HUES6 (cell line): ENCODE data around the gene SSR4.

ENCODE experiments used
- H3K27ac ChIP-seq: 2 replicates; pipeline ENCODE4 v1.7.0; 2013; ENCODE audit warnings: low read depth, mild to moderate bottlenecking, low read length, inconsistent platforms
- H3K27me3 ChIP-seq: 2 replicates; pipeline ENCODE4 v1.6.1; 2013; ENCODE audit warnings: low read length; ENCODE audit not compliant: control insufficient read depth, insufficient read depth
- H3K36me3 ChIP-seq: 2 replicates; pipeline ENCODE4 v1.6.1; 2013; ENCODE audit warnings: low read length; ENCODE audit not compliant: control insufficient read depth, insufficient read depth
- H3K4me1 ChIP-seq: 2 replicates; pipeline ENCODE4 v1.6.1; 2013; ENCODE audit warnings: low read length; ENCODE audit not compliant: control insufficient read depth, insufficient read depth
- H3K4me3 ChIP-seq: 2 replicates; pipeline ENCODE4 v1.5.1; 2013; ENCODE audit warnings: low read depth, low read length
- H3K9ac ChIP-seq: one replicate; pipeline ENCODE4 v1.6.1; 2013; ENCODE audit warnings: mild to moderate bottlenecking, low read length
- H3K9me3 ChIP-seq: 2 replicates; pipeline ENCODE4 v1.6.1; 2013; ENCODE audit warnings: low read depth, low read length; ENCODE audit not compliant: control insufficient read depth, insufficient read depth

Gene SSR4

DNA sequence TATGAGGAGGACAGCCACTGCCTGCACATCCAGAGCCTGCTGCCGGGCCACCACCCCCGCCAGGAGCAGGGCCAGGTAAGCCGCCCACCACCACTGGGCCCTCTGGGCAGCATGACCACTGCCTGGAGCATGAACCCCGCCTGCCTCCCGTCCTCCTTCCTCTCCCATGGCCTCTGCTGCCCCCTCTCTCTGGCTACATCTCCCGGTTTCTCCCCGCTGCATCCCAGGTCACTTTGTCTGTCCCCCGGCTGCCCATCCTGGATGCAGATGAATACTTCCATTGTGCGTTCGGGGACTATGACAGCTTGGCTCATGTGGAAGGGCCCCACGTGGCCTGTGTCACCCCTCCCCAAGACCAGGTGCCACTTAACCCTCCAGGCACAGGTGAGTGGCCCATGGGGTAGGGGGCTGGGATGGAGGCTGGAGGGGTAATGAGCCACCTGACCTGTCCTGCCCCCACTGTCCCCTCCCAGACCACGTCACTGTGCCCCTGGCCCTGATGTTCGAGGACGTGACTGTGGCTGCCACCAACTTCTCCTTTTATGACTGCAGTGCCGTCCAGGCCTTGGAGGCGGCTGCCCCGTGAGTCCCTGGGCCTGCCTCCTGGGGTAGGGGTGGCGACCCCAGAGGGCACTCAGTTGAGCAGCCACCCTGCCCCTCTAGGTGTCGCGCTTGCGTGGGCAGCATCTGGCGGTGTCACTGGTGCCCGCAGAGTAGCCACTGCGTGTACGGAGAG, 24.4 kb upstream of the SSR4 start:
- Histone ChIP-seq H3K36me3 (no peaks in the 10 kb centered on the region), H3K27ac (no peak overlapping the region), H3K9ac (no peak overlapping the region), H3K27me3 (no peaks in the 10 kb centered on the region), H3K4me3 (no peak overlapping the region), H3K4me1 (peaks cover 20% of the 10 kb centered on the region), H3K9me3 (peaks cover 39% of the 10 kb centered on the region; the same call in 1 of the 2 replicates)

DNA sequence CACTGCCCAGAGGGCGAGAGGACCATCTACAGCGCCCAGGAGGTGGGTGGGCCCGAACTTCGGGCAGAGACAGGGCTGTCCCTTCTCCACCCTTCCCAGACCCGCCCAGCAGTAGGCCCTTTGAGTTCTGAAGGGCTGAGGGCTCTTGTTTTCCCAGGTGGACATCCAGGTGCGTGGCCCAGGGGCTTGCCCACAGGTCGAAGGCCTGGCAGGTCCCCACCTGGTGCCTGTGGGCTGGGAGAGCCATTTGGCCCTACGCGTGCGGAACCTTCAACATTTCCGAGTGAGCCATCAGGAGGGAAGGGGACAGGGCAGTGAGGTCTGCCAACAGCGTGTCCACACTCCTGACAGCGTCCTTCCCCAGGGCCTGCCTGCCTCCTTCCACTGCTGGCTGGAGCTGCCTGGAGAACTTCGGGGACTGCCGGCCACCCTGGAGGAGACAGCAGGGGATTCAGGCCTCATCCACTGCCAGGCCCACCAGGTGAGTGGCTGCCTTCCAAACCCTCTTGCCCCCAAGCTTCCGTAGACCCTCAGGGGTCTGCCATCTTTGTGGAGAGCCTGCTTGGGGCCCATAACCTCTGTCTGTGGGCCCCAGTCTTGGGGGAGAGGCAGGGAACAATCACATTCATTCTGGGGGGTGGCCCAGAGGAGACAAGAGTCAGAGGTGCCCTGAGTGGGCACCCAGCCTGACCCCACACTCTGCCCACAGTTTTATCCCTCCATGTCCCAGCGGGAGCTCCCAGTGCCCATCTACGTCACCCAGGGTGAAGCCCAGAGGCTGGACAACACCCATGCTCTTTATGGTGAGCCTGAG, 23.7 kb upstream of the SSR4 start:
- Histone ChIP-seq H3K36me3 (no peaks in the 10 kb centered on the region), H3K9me3 (peaks cover 41% of the 10 kb centered on the region; the same call in 1 of the 2 replicates), H3K27ac (no peak overlapping the region), H3K9ac (no peak overlapping the region), H3K27me3 (no peaks in the 10 kb centered on the region), H3K4me3 (no peak overlapping the region), H3K4me1 (peaks cover 14% of the 10 kb centered on the region)

DNA sequence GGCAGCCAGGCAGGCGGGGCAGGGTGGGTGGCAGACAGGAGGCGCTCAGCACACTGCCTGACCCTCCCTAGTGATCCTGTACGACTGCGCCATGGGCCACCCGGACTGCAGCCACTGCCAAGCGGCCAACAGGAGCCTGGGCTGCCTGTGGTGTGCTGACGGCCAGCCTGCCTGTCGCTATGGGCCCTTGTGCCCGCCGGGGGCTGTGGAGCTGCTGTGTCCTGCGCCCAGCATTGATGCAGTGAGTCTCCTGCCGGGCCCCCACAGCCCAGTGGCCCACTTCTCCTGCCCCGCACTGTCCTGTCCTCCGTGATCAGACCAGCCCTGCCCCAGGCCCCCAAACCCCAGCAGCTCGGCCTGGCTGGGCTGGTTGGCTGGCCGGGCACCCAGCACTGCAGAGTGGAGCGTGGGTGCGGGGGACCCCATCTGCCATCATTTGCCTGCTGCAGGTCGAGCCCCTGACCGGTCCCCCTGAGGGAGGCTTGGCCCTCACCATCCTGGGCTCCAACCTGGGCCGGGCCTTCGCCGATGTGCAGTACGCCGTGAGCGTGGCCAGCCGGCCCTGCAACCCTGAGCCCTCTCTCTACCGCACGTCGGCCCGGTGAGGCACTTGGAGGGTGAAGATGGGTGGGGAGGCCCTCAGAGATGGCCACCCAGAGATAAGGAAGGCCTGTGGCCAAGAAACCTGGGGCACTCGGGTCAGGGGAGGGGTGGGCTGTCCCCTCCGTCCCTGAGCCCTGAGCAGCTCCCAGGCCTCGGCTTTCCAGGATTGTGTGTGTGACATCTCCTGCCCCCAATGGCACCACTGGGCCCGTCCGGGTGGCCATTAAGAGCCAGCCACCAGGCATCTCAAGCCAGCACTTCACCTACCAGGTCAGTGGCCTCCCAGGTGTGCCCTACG, 22.8 kb upstream of the SSR4 start:
- H3K4me1 ChIP-seq: peaks cover 5% of the 10 kb centered on the region; the same call in 1 of the 2 replicates
- no peak overlapping the region for H3K9ac ChIP-seq
- no peaks in the 10 kb centered on the region for H3K36me3 ChIP-seq
- H3K27me3 ChIP-seq: no peaks in the 10 kb centered on the region
- H3K9me3 ChIP-seq: peaks cover 42% of the 10 kb centered on the region; the same call in 1 of the 2 replicates
- H3K27ac ChIP-seq: no peak overlapping the region
- H3K4me3 ChIP-seq: no peak overlapping the region

DNA sequence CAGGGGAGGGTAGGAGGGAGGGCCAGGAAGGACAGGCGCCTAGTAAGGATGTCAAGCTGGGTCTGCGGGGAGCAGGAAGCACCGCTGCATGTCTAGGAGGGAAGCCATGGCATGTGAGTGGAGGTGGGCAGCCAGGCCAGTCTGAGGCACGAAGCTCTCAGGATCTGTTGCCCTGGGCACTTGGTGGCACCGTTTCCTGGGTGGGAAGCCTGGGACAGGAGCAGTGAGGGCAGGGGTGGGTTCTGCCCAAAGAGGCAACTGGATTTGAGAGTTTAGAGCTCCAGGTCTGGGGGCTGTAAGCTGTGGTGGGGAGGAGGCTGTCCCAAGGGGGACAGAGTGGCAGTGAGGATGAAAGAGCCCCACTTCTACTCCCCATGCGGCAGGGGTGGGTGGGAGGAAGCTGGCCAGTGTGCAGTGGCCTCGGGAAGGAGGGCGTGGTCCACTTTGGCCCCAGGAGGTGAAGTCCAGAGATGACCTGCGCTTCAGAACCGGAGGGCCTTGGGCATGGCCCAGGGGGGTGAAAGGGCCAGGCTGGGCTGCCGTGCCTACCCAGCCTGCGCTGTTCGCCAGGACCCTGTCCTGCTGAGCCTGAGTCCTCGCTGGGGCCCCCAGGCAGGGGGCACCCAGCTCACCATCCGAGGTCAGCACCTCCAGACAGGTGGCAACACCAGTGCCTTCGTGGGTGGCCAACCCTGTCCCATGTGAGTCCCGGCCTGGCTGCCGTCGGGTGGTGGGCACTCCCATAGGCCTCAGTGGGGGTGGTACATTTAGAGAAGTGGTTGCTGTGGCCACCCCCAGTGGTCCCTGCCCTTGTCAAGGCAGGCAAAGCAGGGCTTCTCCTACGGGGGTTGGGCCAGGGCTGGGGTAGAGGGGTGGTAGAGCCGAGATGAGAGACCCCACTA, 21.9 kb upstream of the SSR4 start:
- H3K9ac ChIP-seq: no peak overlapping the region
- no peaks in the 10 kb centered on the region for H3K27me3 ChIP-seq
- peaks cover 3% of the 10 kb centered on the region; the same call in 1 of the 2 replicates for H3K4me1 ChIP-seq

DNA sequence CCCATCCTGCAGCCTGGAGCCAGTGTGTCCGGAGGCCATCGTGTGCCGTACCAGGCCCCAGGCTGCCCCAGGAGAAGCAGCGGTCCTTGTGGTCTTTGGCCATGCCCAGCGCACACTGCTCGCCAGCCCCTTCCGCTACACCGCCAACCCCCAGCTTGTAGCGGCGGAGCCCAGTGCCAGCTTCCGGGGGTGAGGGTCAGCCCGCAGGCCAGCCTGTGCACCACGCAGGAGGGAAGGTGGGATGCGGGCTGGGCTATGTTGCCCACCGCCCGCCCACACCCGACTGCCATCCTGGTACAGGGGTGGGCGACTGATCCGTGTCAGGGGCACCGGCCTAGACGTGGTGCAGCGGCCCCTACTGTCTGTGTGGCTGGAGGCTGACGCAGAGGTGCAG, 21.3 kb upstream of the SSR4 start:
- no peaks in the 10 kb centered on the region for H3K36me3 ChIP-seq
- no peak overlapping the region for H3K9ac ChIP-seq
- H3K4me1 ChIP-seq: peaks cover 3% of the 10 kb centered on the region; the same call in 1 of the 2 replicates
- no peak overlapping the region for H3K4me3 ChIP-seq
- no peaks in the 10 kb centered on the region for H3K27me3 ChIP-seq
- H3K27ac ChIP-seq: no peak overlapping the region
- peaks cover 44% of the 10 kb centered on the region; the same call in 1 of the 2 replicates for H3K9me3 ChIP-seq

More for the DNA sequence above, 21.9 kb upstream of the SSR4 start:
- H3K9me3 ChIP-seq: peaks cover 44% of the 10 kb centered on the region; the same call in 1 of the 2 replicates
- no peaks in the 10 kb centered on the region for H3K36me3 ChIP-seq
- no peak overlapping the region for H3K27ac ChIP-seq
- no peak overlapping the region for H3K4me3 ChIP-seq

DNA sequence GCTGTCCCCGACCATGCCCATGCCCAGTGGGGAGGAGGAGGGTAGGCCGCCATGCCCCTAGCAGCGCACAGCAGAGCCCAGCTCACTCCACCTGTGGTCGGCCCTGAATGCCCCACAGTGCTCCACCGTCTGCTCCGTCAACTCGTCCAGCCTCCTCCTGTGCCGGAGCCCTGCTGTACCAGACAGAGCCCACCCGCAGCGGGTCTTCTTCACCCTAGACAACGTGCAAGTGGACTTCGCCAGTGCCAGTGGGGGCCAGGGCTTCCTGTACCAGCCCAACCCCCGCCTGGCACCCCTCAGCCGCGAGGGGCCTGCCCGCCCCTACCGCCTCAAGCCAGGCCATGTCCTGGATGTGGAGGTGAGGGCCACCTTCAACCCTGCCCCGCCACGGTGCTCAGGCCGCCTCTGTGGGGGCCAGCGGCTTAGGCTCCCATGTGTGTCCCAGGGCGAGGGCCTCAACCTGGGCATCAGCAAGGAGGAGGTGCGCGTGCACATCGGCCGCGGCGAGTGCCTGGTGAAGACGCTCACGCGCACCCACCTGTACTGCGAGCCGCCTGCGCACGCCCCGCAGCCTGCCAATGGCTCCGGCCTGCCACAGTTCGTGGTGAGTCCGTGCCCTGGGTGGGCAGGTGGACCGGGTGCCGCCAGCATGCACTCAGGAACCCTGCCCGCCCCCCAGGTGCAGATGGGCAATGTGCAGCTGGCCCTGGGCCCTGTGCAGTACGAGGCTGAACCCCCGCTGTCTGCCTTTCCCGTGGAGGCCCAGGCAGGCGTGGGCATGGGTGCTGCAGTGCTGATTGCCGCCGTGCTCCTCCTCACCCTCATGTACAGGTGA, 20.5 kb upstream of the SSR4 start:
- peaks cover 42% of the 10 kb centered on the region; the same call in 1 of the 2 replicates for H3K9me3 ChIP-seq
- H3K27ac ChIP-seq: no peak overlapping the region
- H3K4me3 ChIP-seq: no peak overlapping the region
- peaks cover 3% of the 10 kb centered on the region; the same call in 1 of the 2 replicates for H3K4me1 ChIP-seq
- H3K36me3 ChIP-seq: no peaks in the 10 kb centered on the region
- H3K27me3 ChIP-seq: no peaks in the 10 kb centered on the region
- no peak overlapping the region for H3K9ac ChIP-seq

DNA sequence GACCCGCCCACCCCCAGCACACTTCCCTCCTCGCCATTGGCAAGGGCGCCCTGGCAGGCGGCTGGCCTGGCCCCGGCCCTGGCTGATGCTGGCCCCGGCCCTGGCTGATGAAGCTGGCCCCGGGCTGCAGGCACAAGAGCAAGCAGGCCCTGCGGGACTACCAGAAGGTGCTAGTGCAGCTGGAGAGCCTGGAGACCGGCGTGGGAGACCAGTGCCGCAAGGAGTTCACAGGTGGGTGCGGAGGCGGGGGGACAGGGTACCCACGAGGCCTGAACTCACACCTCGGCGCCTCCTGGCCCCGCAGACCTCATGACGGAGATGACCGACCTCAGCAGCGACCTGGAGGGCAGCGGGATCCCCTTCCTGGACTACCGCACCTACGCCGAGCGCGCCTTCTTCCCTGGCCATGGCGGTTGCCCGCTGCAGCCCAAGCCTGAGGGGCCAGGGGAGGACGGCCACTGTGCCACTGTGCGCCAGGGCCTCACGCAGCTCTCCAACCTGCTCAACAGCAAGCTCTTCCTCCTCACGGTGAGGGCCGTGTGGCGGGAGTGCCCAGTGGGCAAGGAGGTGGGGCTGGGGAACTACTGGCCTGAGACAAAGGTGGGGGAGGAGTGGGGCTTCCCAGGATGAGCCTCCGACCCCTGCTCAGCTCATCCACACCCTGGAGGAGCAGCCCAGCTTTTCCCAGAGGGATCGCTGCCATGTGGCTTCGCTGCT, 19.7 kb upstream of the SSR4 start:
- H3K4me3 ChIP-seq: no peak overlapping the region
- peaks cover 3% of the 10 kb centered on the region; the same call in 1 of the 2 replicates for H3K4me1 ChIP-seq
- no peaks in the 10 kb centered on the region for H3K36me3 ChIP-seq
- no peaks in the 10 kb centered on the region for H3K27me3 ChIP-seq
- H3K27ac ChIP-seq: no peak overlapping the region
- H3K9ac ChIP-seq: no peak overlapping the region
- peaks cover 36% of the 10 kb centered on the region; the same call in 1 of the 2 replicates for H3K9me3 ChIP-seq

DNA sequence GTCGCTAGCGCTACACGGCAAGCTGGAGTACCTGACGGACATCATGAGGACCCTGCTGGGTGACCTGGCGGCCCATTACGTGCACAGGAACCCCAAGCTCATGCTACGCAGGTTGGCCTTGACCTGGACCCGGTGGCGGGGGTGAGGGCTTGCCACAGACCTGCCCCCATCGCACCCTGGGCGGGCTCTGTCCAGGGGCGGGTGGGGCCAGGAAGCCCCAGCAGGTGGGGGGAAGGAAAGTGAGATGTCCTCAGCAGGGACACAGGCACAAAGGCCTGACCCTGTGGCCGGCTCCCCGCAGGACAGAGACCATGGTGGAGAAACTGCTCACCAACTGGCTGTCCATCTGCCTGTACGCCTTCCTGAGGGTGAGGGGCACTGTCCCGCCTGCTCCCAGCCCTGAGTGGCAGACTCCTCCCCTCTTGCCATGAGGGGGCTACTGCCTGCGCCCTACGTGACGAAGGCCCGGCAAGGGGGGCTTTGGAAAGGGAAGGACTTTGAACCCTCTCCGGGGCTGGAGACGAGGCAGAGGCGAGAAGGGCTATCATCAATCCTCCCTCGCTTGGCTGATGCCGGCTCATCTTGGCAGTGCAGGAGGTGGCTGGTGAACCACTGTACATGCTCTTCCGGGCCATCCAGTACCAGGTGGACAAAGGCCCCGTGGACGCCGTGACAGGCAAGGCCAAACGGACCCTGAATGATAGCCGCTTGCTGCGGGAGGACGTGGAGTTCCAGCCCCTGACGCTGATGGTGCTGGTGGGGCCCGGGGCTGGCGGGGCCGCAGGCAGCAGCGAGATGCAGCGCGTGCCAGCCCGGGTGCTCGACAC, 19.0 kb upstream of the SSR4 start:
- Histone ChIP-seq H3K27ac (no peak overlapping the region), H3K36me3 (no peaks in the 10 kb centered on the region), H3K9me3 (peaks cover 36% of the 10 kb centered on the region; the same call in 1 of the 2 replicates), H3K4me1 (peaks cover 3% of the 10 kb centered on the region; the same call in 1 of the 2 replicates), H3K9ac (no peak overlapping the region), H3K27me3 (no peaks in the 10 kb centered on the region), H3K4me3 (no peak overlapping the region)
